ENCODE data around the gene USP24. TPM values are rescaled to one million over a fixed set of nuclear protein-coding genes. Genes with fewer than 3 reads are reported as not detected.

USP24 gene
- polyA plus RNA-seq, 1 donor (not counting 4 experiments of a cell fraction or from before 2014, with no cell fraction given) = 22.5 TPM

- DNase-seq (ENCODE audit: low read depth, low spot score) (no peak), FAIRE-seq (no peak)
- H3K27me3 ChIP-seq (ENCODE audit: control insufficient read depth, extremely low read depth, insufficient read depth, low read length) = no peaks in the 10 kb centered on the region
- H3K27ac ChIP-seq (ENCODE audit: control insufficient read depth, insufficient read depth, low read length) = peak overlapping the region; percentile 88
- TF ChIP-seq, protein P1, sequence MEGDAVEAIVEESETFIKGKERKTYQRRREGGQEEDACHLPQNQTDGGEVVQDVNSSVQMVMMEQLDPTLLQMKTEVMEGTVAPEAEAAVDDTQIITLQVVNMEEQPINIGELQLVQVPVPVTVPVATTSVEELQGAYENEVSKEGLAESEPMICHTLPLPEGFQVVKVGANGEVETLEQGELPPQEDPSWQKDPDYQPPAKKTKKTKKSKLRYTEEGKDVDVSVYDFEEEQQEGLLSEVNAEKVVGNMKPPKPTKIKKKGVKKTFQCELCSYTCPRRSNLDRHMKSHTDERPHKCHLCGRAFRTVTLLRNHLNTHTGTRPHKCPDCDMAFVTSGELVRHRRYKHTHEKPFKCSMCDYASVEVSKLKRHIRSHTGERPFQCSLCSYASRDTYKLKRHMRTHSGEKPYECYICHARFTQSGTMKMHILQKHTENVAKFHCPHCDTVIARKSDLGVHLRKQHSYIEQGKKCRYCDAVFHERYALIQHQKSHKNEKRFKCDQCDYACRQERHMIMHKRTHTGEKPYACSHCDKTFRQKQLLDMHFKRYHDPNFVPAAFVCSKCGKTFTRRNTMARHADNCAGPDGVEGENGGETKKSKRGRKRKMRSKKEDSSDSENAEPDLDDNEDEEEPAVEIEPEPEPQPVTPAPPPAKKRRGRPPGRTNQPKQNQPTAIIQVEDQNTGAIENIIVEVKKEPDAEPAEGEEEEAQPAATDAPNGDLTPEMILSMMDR (optimal IDR thresholded peaks at IDR 0.05 in 1 of 3, IDR thresholded peaks at IDR 0.05 in 1 of 3, conservative IDR thresholded peaks at IDR 0.05 in 1 of 3; ENCODE audit: extremely low read depth in 1 of 3, insufficient read depth in 2 of 3, low read length in 3 of 3) = no peak
- peak overlapping the region; percentile 71 to 79 (median 74) for H3K4me3 ChIP-seq (ENCODE audit: control insufficient read depth in 2 of 3, extremely low read depth in 1 of 3, insufficient read depth in 2 of 3, low read depth in 1 of 3, low read length in 3 of 3)
- peaks cover 59% of the 10 kb centered on the region for H3K79me2 ChIP-seq (ENCODE audit: control insufficient read depth, insufficient read depth, low read length)
- H2AFZ ChIP-seq (ENCODE audit: control insufficient read depth, low read length) = peak overlapping the region; percentile 95
- H3K4me2 ChIP-seq (ENCODE audit: control insufficient read depth, extremely low read depth, insufficient read depth, low read depth, low read length) = peak overlapping the region; percentile 99
- peaks cover 6% of the 10 kb centered on the region for H3K9me1 ChIP-seq (ENCODE audit: control insufficient read depth, extremely low read depth, insufficient read depth, low read length)
- H3K9me3 ChIP-seq (ENCODE audit: control insufficient read depth, low read depth, low read length) = no peaks in the 10 kb centered on the region
- no peaks in the 10 kb centered on the region for H3K36me3 ChIP-seq (ENCODE audit: control insufficient read depth in 2 of 2, extremely low read depth in 1 of 2, insufficient read depth in 2 of 2, low read length in 2 of 2)
- peaks cover 6% of the 10 kb centered on the region for H4K20me1 ChIP-seq (ENCODE audit: control insufficient read depth, extremely low read depth, insufficient read depth, low read length)
- H3K9ac ChIP-seq (ENCODE audit: control insufficient read depth, extremely low read depth, insufficient read depth, low read length) = peak overlapping the region; percentile 93
- dilution Hi-C loops (cut with MboI; ENCODE audit: extremely low pct_ligation_motif_present, low sequenced_read_pairs) = no loop called here
- H3K4me1 ChIP-seq (ENCODE audit: control insufficient read depth, extremely low read depth, insufficient read depth, low read length) = peaks cover 32% of the 10 kb centered on the region
Observed at GRCh38 chr1:55214934-55215193, 300 bp downstream of the USP24 start.

- H3K4me2 ChIP-seq (ENCODE audit: control insufficient read depth, extremely low read depth, insufficient read depth, low read depth, low read length) = peak overlapping the region; percentile 99
- peak overlapping the region; percentile 95 for H2AFZ ChIP-seq (ENCODE audit: control insufficient read depth, low read length)
- H3K9ac ChIP-seq (ENCODE audit: control insufficient read depth, extremely low read depth, insufficient read depth, low read length) = peak overlapping the region; percentile 93
- peaks cover 6% of the 10 kb centered on the region for H3K9me1 ChIP-seq (ENCODE audit: control insufficient read depth, extremely low read depth, insufficient read depth, low read length)
- no peaks in the 10 kb centered on the region for H3K27me3 ChIP-seq (ENCODE audit: control insufficient read depth, extremely low read depth, insufficient read depth, low read length)
- no peaks in the 10 kb centered on the region for H3K9me3 ChIP-seq (ENCODE audit: control insufficient read depth, low read depth, low read length)
- dilution Hi-C loops (cut with MboI; ENCODE audit: extremely low pct_ligation_motif_present, low sequenced_read_pairs) = no loop called here
- H4K20me1 ChIP-seq (ENCODE audit: control insufficient read depth, extremely low read depth, insufficient read depth, low read length) = peaks cover 6% of the 10 kb centered on the region
- FAIRE-seq (no peak), DNase-seq (ENCODE audit: low read depth, low spot score) (no peak)
- H3K4me1 ChIP-seq (ENCODE audit: control insufficient read depth, extremely low read depth, insufficient read depth, low read length) = peaks cover 32% of the 10 kb centered on the region
- H3K27ac ChIP-seq (ENCODE audit: control insufficient read depth, insufficient read depth, low read length) = peak overlapping the region; percentile 88
- peaks cover 64% of the 10 kb centered on the region for H3K79me2 ChIP-seq (ENCODE audit: control insufficient read depth, insufficient read depth, low read length)
- no peak for TF ChIP-seq EZH2 (IDR thresholded peaks at IDR 0.05; ENCODE audit: low read length)
- TF ChIP-seq, protein P1 (optimal IDR thresholded peaks at IDR 0.05 in 1 of 3, IDR thresholded peaks at IDR 0.05 in 1 of 3, conservative IDR thresholded peaks at IDR 0.05 in 1 of 3; ENCODE audit: extremely low read depth in 1 of 3, insufficient read depth in 2 of 3, low read length in 3 of 3) = no peak
- no peaks in the 10 kb centered on the region for H3K36me3 ChIP-seq (ENCODE audit: control insufficient read depth in 2 of 2, extremely low read depth in 1 of 2, insufficient read depth in 2 of 2, low read length in 2 of 2)
- H3K4me3 ChIP-seq (ENCODE audit: control insufficient read depth in 2 of 3, extremely low read depth in 1 of 3, insufficient read depth in 2 of 3, low read depth in 1 of 3, low read length in 3 of 3) = peak overlapping the region; percentile 71 to 79 (median 74)
Observed at GRCh38 chr1:55214212-55214933, 791 bp downstream of the USP24 start.

Data from keratinocyte (primary cell).